Measurements from ENCODE around the gene MID1IP1. TPM values are rescaled to one million over a fixed set of nuclear protein-coding genes. Genes with fewer than 3 reads are reported as not detected.

The MID1IP1 gene
- polyA plus RNA-seq, 1 donor from 2014 or later = 8.2 TPM

GRCh38 chrX:38804432-38804681 is 3.1 kb downstream of the MID1IP1 start (continued):
- TF ChIP-seq CTCF (IDR thresholded peaks at IDR 0.05; ENCODE audit: poor library complexity, severe bottlenecking) = no peak

- Histone ChIP-seq H3K27me3 (ENCODE audit: insufficient read depth, low read depth, low read length) (no peaks in the 10 kb centered on the region), H2AFZ (ENCODE audit: low read depth, low read length) (no peak overlapping the region)
Measured at GRCh38 chrX:38804682-38805431, 3.6 kb downstream of the MID1IP1 start.

More at GRCh38 chrX:38804682-38805431, 3.6 kb downstream of the MID1IP1 start:
- H3K79me2 ChIP-seq (replicated peaks; ENCODE audit: insufficient read depth, low read length) = peaks cover 3% of the 10 kb centered on the region
- H4K20me1 ChIP-seq (ENCODE audit: insufficient read depth) = no peaks in the 10 kb centered on the region
- H3K9me3 ChIP-seq (ENCODE audit: low read length) = no peaks in the 10 kb centered on the region
- H3K4me2 ChIP-seq (ENCODE audit: low read length) = no peak overlapping the region
- TF ChIP-seq POLR2AphosphoS5 (IDR thresholded peaks at IDR 0.05) = peak; percentile 2
- TF ChIP-seq SMC3 (conservative IDR thresholded peaks at IDR 0.05; ENCODE audit: poor library complexity) = no peak
- no peak for TF ChIP-seq REST (IDR thresholded peaks at IDR 0.05; ENCODE audit: borderline replicate concordance)
- TF ChIP-seq EZH2 (IDR thresholded peaks at IDR 0.05; ENCODE audit: borderline replicate concordance, insufficient read depth, low read length, poor library complexity, severe bottlenecking) = no peak
- no peak for TF ChIP-seq CTCF (IDR thresholded peaks at IDR 0.05; ENCODE audit: poor library complexity, severe bottlenecking)
- no peaks in the 10 kb centered on the region for H3K9me2 ChIP-seq (ENCODE audit: insufficient read depth, low read length)
- H3F3A ChIP-seq (ENCODE audit: insufficient read depth, low read length, poor library complexity, severe bottlenecking) = no peaks in the 10 kb centered on the region
- no peaks in the 10 kb centered on the region for H3K36me3 ChIP-seq (ENCODE audit: insufficient read depth, low read length)
- peak overlapping the region; percentile 63 for H3K4me3 ChIP-seq (ENCODE audit: low read length)
- H3K27ac ChIP-seq (ENCODE audit: low read length) = no peak overlapping the region
- peak overlapping the region; percentile 58 for H3K9ac ChIP-seq (ENCODE audit: low read length)

All from neural cell (in vitro differentiated cells).